Jurkat, Clone E6-1 (cell line): ENCODE results near the gene MICAL3.

Experiments used
- DNase-seq: peaks from one replicate; pipeline ENCODE4 v3.0.0-alpha.2; 2011; ENCODE audit warnings: low read depth, low spot score
- H3K4me3 ChIP-seq: 2 replicates; pipeline ENCODE4 v1.5.1; 2011; ENCODE audit warnings: mild to moderate bottlenecking, low read length, control low read depth, moderate library complexity

The MICAL3 gene

DNA sequence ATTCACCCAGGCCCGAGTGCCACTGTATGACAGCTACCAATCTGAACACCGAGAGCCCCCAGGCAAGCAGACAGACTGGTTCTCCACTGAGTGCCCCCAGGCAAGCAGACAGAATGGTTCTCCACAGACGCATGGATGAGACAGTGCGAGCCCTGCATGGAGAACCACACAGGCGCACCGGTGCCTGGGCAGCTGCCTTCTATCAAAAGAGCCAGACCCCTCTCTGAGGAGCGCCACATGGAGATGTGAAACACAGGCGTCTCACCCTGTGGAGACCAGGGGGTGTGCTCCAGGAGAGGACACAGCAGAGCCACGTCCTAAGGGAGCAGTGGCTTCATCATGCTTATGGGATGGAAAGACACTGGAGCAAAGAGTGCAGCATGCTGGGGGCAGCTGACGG is 155.6 kb downstream of the MICAL3 start:
- H3K4me3 ChIP-seq, result no peak overlapping the region
- no peak for DNase-seq

DNA sequence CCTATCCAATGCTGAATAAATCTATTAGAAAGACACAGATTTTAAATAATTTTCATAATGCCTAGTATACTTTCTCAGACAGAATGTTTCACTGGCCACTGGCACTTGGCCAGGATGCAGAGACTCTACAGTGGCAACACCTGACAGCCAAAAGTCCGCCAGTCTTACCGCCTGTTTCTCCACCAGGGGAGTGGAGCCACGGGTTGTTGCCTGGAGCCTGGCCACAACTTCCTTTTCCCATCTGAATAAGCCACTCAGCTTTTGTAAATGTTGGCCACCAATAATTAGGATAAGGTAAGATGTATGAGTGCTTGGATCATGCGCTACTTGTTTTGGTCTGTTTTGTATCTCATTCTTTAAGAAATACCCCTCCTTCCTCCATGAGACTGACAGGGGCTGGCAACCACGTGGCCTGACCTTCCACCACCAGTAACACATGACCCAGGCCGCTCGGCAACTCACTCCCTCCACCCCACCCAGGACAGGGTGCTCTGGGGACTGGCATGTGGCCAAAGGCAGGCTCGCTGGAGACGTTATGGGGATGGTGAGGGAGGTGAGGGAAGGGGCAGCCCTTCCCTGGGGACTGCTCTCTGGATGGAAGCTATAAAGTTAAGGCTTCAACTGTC is 157.1 kb downstream of the MICAL3 start:
- DNase-seq, result peak; percentile 33
- no peak overlapping the region for H3K4me3 ChIP-seq

DNA sequence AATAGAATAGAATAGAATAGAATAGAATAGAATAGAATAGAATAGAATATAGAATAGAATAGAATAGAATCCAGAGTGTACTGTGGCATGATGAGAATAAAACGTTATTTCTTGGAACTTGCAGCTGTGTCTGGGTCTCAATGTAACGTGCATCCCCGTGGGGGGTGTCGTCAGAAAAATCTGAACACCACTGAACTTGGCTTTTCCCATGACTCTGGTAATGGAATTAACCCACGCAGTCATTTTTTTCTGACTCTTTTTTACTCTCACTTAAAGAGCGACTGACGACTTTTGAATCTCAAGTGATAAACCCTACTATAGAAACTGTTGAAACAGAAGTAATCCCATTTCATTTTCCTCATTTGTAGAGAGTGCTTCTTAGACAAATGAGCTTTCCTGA is 157.7 kb downstream of the MICAL3 start:
- no peak overlapping the region for H3K4me3 ChIP-seq
- DNase-seq, result no peak

DNA sequence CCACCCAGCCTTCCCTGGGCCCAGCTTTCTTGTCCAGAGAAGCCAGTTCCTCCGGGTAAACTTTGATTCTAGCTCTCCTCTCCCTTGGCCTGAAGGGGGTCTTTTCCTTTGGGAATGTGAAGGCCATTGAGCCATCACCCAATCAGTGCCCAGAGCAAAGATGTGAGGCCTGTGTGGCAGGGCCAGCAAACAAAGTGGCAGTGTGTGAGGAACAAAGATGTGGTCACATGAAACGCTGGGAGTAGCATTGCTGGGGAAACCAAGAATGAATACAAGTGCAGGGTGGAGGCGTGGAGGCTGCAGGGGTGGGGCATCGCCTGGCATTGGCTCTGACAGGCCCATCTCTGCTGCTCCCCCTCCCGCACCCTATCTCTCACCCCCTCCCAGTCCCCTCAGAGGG is 158.2 kb downstream of the MICAL3 start:
- no peak for DNase-seq

DNA sequence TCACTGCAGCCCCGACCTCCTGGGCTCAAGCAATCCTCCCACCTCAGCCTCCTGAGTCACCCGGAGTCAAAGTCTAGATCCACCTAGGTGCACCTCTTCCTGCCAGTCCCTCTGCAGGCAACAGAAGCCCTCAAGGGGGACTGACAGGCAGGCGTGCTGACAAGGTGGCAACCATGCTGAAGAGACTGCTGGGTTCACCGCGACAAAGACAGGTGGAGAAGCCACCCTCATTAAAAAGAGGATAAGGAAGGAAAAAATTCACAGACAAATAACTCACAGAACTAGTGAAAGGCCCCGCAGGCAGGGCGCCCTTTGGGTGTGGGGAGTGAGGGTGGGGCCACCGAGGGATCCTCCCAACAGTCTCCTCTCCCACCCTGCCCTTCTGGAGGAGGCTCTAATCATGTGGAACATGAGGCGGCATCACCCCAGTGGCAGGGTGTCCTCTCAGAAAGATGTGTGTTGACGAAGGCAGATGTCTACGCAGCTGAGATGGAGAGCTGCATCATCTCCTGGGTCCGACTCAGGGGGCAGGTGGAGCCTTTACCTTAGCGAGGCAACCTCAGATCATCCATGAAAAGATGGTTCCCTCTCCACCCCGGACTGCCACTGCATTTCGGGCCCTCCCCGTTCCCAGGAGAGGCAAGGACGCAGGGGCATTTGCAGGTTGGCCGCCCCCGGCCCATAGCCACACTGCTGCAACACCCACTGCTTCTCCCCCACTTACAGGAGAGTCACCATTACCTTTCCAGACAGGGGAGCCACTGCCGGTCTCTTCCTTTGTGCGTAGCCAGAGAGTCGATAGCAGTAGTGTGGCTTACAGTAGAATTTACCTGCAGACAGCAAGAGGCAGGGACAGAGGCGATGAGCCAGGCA is 158.9 kb downstream of the MICAL3 start:
- H3K4me3 ChIP-seq, result no peak overlapping the region
- no peak for DNase-seq

More for the DNA sequence above, 158.2 kb downstream of the MICAL3 start:
- no peak overlapping the region for H3K4me3 ChIP-seq

DNA sequence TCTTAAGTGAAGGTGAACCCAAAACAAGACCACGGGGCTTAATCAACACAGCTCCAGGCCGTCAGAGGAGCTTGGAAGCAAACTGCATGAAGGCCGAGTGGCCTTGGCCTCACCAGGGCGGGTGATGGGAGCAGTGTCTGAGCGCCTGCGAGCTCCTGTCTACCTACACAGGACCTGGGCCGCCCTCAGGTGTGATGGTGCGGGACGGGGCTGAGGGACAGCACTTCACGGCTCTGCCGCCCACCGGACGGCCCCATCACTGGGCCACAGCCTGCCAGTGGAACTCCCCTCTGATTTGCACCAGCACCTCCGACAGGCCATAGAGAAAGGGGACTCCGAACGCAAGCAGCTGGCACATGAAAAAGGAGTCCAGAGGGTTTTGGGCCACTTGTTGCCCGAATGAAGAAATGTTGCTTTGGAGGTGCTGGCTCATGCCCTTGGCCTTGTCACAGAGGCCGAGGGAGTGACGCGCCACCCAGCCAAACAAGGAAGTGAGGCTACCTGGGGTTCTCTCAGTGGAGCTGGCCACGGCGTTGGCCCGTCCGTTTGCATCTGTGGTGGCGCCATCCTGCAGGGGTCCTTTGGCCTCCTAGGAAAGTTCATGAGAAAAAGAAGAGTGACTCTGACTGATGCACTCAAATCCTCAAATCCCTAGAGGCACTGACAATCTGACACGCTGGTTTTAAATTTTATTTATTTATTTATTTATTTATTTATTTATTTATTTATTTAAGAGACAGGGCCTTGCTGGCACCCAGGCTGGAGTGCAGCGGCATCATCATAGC is 159.8 kb downstream of the MICAL3 start:
- H3K4me3 ChIP-seq, result no peak overlapping the region

DNA sequence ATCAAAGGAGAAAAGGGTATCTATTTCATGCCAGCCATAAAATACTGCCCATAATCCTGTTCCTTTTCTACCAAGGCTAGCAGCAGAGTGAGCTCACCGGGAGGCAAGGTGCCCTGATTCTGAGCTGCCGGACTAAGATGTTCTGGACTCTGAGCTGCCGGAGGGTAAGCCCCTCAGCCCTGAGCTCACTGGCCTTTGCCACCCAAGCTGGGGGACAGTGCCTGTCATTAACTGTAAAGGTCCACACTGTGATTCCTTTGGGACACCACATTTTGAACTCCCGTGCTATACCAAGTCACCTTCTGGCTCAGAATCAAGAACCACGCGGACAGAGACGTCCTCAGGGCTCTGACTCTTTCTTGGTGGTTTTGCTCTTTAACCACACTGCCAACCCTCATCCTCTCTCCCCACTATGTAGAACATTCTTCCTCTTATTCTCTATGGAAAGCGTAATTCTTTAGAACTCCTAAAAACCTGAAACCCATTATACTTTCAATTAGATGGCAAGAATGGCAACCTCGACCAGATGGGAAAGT is 161.6 kb downstream of the MICAL3 start:
- no peak overlapping the region for H3K4me3 ChIP-seq
- DNase-seq, result no peak

More for the DNA sequence above, 159.8 kb downstream of the MICAL3 start:
- no peak for DNase-seq

DNA sequence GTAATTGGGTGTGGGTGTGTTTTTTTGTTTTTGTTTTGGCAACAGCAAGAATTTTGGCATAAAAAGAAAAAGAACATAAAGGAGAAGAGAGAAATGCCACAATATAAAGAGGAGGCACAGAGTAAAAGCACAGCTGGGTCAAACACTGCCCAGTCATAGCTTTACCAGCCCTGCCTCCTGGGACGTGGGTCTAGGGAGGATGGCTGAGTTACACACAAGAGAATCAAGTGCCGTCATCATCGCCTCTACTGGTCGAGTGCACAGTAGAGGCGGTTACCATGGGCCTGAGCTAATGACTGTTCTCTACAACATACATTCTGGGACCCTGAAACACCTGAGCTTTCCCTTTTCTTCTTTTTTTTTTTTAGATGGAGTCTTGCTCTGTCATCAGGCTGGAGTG is 162.5 kb downstream of the MICAL3 start:
- no peak overlapping the region for H3K4me3 ChIP-seq
- DNase-seq, result no peak

DNA sequence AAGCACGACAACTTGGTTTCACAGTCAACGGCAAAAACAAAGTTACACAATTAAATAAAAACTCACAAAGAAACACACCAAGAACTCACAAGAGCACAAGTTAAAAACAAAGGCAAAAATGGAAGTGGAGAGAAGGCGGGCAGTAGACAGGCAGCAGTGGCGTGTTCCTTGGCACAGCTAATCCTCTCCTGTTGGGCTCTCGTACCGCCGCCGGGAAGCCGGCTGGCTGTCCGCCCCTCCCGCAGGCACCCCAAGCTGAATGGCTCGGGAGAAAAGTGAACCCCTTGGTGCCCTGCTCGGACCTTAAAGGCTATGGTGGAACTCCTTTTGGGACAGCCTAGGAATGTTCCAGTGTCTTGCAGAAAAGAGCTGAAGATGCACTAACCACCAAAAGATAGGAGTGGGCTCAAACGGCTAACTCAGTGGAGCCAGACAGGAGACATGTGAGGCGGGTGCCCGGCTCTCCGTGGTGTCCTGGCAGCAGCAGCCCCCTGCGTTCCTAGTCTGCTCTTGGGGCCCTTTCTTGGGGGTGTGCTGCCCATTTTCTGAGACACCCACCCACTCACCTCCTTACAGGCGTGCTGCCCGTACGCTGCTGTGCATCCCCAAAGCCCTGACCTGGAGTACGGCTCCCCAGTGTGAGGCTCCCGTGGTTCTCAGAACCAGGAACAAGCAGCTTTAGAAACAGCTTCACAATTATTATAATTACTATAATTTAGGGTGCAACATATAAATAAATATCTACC is 164.0 kb downstream of the MICAL3 start:
- no peak overlapping the region for H3K4me3 ChIP-seq
- no peak for DNase-seq

DNA sequence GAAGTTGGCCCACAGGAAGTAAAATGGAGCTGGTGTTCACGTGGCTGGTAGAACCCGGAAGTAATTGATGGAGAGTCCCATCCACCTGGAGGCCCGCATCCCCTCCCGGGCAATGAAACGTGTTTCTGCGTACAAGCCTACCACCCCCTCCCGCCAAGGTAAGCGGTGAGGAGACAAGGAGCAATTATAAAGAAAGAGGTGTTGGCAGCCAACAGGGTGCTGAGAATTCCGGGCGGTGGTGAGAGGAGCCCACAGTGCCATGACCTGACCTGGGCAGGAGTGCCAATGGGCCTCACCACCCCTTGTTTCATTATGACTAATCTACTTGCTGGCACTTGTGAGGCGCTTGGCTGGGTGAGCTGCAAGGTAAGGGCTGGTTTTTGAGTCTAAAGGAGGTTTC is 166.3 kb downstream of the MICAL3 start:
- DNase-seq, result no peak
- H3K4me3 ChIP-seq, result no peak overlapping the region

DNA sequence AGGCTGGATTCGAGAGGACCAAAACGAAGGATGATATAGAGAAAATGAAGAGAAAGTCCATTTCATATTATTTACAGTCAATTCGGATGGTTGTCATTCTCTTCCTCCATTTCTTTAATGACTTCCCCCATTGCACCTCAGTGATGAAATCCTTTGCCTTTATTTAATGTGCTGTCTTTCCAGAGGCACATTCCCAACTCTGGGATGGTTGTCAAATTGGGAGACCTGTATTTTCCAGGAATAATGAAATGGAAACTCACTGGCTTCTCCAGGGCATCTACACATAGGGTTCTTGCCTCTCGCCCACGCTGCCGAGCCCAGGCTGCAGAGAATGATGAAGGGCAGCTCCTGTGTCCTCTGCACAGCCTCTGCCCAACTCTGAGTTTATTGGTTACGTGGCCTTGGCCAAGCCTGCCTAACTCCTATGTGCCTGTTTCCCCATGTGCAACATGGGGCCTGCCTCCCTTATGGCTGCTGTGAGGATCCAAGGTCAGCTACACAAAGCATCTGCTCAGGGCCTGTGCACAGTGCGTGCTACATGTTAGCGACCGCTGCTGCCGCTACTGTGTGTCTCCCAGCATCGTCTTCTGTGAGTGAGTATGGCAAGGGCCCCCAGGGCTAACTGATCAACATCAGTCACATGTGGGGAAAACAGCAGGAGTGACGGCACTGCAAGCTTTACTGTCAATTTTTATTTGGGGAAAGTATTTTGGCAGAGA is 168.6 kb downstream of the MICAL3 start:
- H3K4me3 ChIP-seq, result no peak overlapping the region
- DNase-seq, result no peak

DNA sequence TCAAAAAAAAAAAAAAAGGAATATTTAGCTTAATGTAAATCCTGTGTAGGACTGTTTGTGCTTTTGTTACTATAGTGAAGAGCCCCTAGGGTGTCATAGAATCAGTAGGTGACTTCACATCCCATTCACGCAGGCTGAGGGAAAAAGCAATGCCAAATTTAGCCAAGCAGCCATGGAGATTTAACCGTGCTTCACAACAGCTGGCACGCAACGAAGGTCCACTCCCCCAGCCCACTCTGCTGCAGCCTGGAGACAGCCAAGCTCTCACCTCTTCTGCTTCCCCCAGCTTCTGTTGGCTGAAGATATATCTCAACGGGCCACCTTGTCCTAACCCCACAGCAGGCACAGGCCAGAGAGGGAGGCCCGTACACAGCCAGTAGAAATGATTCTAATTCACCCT is 171.3 kb downstream of the MICAL3 start:
- DNase-seq, result no peak
- H3K4me3 ChIP-seq, result no peak overlapping the region

DNA sequence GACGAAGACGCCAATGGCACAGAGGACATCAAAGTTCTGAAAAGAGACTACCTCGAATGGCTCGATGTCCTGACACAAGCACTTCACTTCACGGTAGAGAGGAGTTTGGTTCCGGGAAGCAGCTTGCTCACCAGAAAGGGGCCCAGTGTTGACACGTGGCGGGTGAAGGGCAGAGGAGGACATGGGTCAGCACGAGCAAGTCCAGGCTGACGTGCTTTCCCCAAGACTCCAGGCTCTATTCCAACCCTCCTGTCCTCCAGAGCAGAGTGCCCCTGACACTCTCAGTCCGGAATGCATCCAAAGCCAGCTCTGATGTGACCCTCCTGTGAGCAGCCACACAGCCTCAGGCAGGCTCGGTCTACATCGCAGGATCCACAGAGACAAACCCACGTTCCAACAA is 172.6 kb downstream of the MICAL3 start:
- DNase-seq, result no peak
- no peak overlapping the region for H3K4me3 ChIP-seq

DNA sequence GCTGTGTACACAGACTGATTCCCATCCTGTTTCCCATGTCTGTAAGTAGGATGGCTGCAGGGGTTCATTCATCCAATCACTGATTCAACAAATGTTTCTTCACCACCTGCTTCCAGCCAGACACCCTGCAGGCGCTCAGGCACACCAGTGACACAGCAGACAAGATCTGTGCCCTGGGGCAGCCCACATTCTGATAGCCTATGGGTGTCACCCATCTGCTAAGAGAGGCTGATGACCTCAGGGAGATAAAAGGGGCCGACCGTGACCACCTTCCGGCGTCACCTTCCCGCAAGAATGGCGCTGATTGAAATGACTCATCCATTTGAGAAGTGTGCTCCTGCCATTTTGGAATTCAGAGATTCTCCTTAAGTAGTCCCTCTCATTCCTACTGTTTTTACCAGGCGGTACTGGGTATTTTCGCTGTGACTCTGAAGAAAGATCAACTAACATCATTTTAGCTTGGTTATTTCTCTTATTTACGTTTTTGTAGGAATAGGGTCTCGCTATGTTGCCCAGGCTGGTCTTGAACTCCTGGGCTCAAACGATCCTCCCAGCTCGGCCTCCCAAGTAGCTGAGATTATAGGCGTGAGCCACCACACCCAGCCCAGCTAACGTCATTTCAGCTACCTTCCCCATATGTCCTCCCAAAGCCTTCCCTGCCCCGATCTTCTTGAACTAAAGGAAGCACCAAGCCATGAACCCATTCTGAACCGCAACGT is 176.8 kb downstream of the MICAL3 start:
- H3K4me3 ChIP-seq, result no peak overlapping the region

DNA sequence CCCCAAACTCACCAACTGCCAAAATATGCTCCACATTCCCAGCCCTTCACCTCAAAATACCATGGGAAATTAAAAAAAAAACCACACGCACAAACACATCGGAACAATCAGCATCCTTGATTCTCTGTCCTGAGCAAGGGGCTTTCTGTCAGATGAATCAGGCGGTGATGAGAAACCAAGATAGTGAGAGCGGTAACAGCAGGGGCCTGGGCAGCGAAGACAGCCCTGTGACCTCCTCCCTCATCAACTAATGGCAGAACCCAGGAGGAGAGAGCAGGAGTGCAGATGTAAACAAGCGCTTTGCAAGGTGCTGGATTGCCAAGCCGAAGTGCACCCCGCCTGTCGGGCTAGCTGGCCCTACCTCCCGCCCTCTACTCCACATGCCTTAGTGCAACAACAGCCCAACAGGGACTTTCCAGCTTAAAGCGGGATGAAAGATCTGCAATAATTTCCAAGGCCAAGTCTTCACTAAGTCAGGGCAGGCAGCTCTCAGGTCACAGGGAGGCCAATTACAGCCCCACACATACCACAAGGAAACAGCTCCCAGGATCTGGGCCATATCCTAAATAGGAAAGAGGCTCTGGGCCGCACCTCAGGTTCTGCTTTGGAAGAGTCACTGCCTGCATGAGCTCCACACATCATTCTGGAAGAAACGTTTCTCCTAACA is 177.9 kb downstream of the MICAL3 start:
- H3K4me3 ChIP-seq, result no peak overlapping the region
- DNase-seq, result no peak

More for the DNA sequence above, 176.8 kb downstream of the MICAL3 start:
- no peak for DNase-seq

DNA sequence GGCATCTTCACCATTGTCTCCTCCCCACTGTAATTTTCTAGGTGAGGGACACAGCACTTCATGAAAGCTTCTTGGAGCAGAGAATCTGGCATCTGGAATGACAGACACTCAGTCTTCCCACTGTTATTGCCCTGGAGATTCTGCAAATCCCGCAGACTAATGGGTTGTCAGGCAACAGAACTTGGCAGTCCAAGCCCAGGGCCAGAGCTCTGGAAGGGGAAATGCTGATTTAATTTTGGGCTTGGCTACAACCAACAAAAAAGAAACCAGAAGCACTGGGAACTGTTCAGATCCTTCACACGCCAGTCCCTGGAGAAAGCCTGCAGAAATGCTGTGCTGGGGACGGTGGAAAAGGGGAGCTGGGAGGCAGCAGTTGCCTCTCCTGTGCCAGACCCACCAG is 178.6 kb downstream of the MICAL3 start:
- H3K4me3 ChIP-seq, result no peak overlapping the region
- no peak for DNase-seq

DNA sequence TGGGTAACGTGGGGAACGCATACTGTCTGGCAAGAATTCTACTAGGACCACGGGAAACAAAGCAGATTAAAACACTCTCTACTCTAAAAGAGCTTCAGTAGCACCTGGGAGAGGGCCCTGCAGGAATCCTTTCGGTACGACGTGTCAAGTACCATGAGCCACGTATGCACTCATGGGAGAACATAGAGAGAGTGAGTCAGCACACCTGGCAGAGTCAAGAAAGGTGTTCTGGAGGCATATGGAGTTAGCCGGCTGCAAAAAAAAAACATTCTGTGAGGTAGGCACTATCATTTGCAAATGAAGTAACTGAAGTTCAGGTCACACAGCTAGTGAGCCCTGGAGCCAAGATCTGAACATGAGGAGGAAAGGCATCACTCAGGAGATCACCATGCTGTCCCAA is 179.0 kb downstream of the MICAL3 start:
- no peak overlapping the region for H3K4me3 ChIP-seq
- DNase-seq, result no peak
